GM10266 (cell line): ENCODE measurements around the gene PPT1.
"Not testable (repeated sequence)": the region's sequence is repeated elsewhere in the genome, so short reads cannot be mapped to it uniquely, and the experiment has no call there.

Experiments
- DNase-seq: peaks from one replicate; pipeline ENCODE4 v3.0.0; 2012; ENCODE audit errors: extremely low spot score
- TF ChIP-seq, protein P1 (sequence below): IDR thresholded peaks from 2 replicates; pipeline ENCODE4 v1.5.1; 2012; ENCODE audit warnings: mild to moderate bottlenecking, low read depth; ENCODE audit not compliant: control insufficient read depth, insufficient read depth; ENCODE audit errors: missing control alignments

The PPT1 gene

DNA sequence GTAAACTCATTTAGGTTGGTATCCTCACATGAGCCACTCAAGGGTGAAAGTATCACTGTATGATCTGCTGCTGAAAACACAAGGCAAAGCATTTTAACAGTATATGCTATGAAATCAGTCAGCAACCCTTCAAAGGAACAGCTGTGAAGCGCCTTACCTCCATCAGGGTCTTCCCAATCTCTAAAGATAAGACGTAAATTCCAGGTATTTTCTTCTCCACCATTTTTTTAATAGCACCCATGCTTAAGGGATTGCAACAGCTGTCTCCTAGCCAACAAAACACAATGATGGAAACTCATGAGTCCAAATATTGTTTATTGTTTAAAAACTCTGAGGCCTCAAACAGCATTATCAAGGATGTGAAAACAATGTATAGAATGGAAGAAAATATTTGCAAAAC lies 4.8 kb downstream of the PPT1 start:
- no peak for DNase-seq
- TF ChIP-seq, protein P1, sequence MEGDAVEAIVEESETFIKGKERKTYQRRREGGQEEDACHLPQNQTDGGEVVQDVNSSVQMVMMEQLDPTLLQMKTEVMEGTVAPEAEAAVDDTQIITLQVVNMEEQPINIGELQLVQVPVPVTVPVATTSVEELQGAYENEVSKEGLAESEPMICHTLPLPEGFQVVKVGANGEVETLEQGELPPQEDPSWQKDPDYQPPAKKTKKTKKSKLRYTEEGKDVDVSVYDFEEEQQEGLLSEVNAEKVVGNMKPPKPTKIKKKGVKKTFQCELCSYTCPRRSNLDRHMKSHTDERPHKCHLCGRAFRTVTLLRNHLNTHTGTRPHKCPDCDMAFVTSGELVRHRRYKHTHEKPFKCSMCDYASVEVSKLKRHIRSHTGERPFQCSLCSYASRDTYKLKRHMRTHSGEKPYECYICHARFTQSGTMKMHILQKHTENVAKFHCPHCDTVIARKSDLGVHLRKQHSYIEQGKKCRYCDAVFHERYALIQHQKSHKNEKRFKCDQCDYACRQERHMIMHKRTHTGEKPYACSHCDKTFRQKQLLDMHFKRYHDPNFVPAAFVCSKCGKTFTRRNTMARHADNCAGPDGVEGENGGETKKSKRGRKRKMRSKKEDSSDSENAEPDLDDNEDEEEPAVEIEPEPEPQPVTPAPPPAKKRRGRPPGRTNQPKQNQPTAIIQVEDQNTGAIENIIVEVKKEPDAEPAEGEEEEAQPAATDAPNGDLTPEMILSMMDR = no peak

DNA sequence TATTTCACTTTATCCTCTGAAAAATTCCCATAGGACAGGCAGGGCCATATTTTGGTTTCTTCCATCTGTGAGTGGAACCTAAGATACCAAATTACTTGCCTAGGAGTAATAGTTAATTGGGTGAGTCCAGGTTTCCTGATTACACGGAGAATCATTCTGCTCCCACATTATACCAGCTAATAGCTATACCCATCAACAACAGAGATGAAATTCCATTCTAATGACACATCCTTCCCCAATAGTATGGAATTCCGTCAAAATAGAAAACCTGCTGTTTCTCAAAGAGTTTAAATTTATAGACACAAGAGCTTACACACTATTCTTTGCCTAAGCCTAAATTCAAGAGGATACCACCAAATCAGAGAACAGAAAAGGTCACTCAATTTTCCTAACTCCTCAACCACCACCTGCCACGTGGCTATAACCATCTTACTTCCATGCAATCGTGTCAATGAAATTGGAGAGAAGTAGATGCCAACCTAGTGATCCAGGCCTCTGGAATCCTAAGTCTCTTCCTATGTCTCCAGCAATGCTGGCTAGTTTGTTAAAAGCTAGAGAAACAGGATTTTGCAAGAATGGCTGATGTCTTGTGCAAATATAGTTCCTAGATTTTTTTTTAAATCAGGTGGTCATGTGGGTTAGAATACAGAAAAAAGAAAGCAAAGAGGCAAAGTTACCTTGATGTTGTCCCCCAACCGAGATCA lies 6.2 kb downstream of the PPT1 start:
- no peak for DNase-seq
- TF ChIP-seq, protein P1 = no peak

DNA sequence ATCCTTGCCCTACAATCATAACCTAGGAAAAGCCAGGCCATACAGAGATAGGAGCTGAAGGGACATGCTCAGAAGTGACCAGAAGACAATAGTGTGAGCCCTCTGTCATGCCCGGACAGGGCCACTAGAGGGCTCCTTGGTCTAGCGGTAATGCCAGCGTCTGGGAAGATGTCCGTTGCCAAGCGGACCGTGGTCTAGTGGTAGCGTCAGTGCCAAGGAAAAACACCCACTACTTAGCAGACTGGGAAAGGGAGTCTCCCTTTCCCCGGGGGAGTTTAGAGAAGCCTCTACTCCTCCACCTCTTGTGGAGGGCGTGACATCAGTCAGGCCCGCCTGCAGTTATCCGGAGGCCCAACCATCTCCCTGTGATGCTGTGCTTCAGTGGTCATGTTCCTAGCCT lies 12.3 kb downstream of the PPT1 start:
- DNase-seq = not testable (repeated sequence)
- TF ChIP-seq, protein P1 = peak; percentile 59

DNA sequence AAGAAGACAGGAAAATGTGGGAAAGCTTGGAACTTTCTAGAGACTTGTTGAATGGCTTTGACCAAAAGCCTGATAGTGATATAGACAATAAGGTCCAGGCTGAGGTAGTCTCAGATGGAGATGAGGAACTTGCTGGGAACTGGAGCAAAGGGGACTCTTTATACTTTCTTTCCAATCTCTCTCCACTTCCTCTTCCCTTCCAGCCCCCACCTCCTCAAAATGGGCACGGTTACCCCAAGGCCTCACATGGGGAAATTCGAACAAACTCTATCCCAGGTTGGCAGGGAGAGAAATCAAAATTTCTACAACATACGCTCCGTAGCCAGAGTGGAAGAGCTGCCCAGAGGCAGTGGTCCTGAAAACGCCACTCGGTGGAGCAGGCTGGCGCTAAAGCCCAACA lies 15.2 kb downstream of the PPT1 start:
- no peak for DNase-seq
- TF ChIP-seq, protein P1 = no peak

DNA sequence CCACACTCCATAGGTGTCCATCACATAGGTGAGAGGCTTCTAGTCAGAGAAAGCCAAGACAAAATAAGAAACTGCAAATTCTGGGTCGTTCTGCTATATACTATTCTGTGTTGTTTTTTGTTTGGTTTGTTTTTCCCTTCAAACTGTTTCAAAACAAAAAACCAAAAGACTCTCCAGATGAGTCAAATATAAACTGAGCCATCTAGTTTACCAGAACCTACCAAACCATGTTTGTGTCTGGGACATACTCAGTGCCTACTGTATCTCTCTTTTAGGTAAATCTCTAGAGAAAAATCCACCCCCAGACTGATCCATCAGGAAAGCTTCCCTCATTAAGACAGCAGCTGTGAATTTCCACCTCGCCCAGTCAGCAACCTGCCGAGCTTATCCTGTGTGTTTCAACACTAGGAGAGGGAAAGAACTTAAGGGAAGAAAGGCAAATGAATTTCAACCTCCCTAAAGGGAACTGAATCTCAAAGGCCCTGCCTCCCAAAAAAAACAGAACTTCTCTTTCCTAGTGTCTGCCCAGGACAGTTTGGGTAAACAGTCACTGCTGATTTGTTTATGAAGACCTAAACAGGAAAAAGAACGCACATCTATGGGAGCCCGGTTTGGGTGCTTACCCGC lies 17.2 kb downstream of the PPT1 start:
- DNase-seq = no peak
- TF ChIP-seq, protein P1 = no peak

DNA sequence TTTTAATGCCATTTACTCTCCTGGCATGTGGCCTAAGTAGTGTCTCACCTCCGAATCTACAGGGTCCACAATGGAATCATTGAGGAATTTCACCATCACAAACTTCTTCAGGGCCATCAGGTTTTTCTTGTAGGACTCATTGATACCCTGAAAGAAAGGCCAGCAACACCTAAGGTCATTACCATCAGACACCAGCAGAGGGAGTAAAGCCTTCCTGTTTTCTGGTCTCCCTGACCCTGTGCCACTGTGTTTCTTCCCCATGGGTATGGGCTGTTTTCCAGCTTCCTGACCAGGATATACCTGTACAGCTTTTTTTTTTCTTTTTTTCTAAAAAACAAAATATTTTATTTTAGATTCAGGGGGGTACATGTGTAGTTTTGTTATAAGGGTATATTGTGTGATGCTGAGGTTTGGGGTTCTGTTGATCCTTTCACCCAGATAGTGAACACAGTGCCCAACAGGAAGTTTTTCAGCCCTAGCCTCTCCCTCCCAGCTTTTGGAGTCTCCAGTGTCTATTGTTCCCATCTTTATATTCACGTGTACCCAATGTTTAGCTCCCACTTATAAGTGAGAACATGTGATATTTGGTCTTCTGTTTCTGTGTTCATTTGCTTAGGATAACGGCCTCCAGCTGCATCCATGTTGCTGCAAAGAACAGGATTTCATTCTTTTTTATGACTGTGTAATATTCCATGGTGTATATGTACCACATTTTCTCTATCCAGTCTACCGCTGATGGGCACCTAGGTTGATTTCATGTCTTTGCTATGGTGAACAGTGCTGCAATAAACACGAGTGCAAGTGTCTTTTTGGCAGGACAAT lies 18.3 kb downstream of the PPT1 start:
- peak; percentile 54 for DNase-seq

More for the DNA sequence above, 18.3 kb downstream of the PPT1 start:
- TF ChIP-seq, protein P1 = peak; percentile 64
